ENCODE measurements around the gene DNM1L.

DNM1L gene

GRCh38 chr12:32761716-32762115 lies 82.6 kb downstream of the DNM1L start:
- DNase-seq: no peak

GRCh38 chr12:32765906-32766305 lies 86.8 kb downstream of the DNM1L start:
- no peak for DNase-seq

- DNase-seq: no peak
Observed at GRCh38 chr12:32768518-32768917, 89.4 kb downstream of the DNM1L start.

- DNase-seq: no peak
Observed at GRCh38 chr12:32770141-32770540, 91.0 kb downstream of the DNM1L start.

- no peak for DNase-seq
Observed at GRCh38 chr12:32773691-32774090, 94.6 kb downstream of the DNM1L start.

GRCh38 chr12:32776258-32776657 lies 97.2 kb downstream of the DNM1L start:
- DNase-seq: no peak

GRCh38 chr12:32777159-32777558 lies 98.1 kb downstream of the DNM1L start:
- DNase-seq: no peak

GRCh38 chr12:32777691-32778175 lies 98.6 kb downstream of the DNM1L start:
- no peak for DNase-seq

GRCh38 chr12:32780071-32780470 lies 101.0 kb downstream of the DNM1L start:
- no peak for DNase-seq

- no peak for DNase-seq
Observed at GRCh38 chr12:32783029-32783428, 103.9 kb downstream of the DNM1L start.

- DNase-seq: no peak
Observed at GRCh38 chr12:32785557-32785956, 106.5 kb downstream of the DNM1L start.

- DNase-seq: no peak
Observed at GRCh38 chr12:32788405-32788804, 109.3 kb downstream of the DNM1L start.

GRCh38 chr12:32789446-32789845 lies 110.3 kb downstream of the DNM1L start:
- DNase-seq: no peak

GRCh38 chr12:32789916-32790315 lies 110.8 kb downstream of the DNM1L start:
- DNase-seq: no peak

- DNase-seq: no peak
Observed at GRCh38 chr12:32794281-32794680, 115.2 kb downstream of the DNM1L start.

Data from SHP77 treated with DMSO at 0.1 percent for 48 hours (cell line).